ENCODE measurements around the gene ANKRD55.
A peak's percentile ranks its signal among the peaks of the same experiment; 100 is the strongest.
"Not testable (repeated sequence)": the region's sequence is repeated elsewhere in the genome, so short reads cannot be mapped to it uniquely, and the experiment has no call there.

ANKRD55 gene

GRCh38 chr5:56106837-56107236 lies 126.3 kb downstream of the ANKRD55 start:
- TF ChIP-seq, protein P1, sequence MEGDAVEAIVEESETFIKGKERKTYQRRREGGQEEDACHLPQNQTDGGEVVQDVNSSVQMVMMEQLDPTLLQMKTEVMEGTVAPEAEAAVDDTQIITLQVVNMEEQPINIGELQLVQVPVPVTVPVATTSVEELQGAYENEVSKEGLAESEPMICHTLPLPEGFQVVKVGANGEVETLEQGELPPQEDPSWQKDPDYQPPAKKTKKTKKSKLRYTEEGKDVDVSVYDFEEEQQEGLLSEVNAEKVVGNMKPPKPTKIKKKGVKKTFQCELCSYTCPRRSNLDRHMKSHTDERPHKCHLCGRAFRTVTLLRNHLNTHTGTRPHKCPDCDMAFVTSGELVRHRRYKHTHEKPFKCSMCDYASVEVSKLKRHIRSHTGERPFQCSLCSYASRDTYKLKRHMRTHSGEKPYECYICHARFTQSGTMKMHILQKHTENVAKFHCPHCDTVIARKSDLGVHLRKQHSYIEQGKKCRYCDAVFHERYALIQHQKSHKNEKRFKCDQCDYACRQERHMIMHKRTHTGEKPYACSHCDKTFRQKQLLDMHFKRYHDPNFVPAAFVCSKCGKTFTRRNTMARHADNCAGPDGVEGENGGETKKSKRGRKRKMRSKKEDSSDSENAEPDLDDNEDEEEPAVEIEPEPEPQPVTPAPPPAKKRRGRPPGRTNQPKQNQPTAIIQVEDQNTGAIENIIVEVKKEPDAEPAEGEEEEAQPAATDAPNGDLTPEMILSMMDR (IDR thresholded peaks at IDR 0.05; ENCODE audit: low read depth, low read length, missing control alignments), result no peak
- no peak overlapping the region for H3K4me3 ChIP-seq (ENCODE audit: low read depth, low read length)
- no peak for DNase-seq (ENCODE audit: low read depth)
- in situ Hi-C loops (cut with HindIII; ENCODE audit: low sequenced_read_pairs), result no loop called here

- in situ Hi-C loops (cut with HindIII; ENCODE audit: low sequenced_read_pairs), result no loop called here
- TF ChIP-seq, protein P1 (IDR thresholded peaks at IDR 0.05; ENCODE audit: low read depth, low read length, missing control alignments), result no peak
- H3K4me3 ChIP-seq (ENCODE audit: low read depth, low read length), result no peak overlapping the region
- no peak for DNase-seq (ENCODE audit: low read depth)
These were observed 127.4 kb downstream of the ANKRD55 start for GRCh38 chr5:56105511-56106291.

GRCh38 chr5:56102889-56103288 lies 130.2 kb downstream of the ANKRD55 start:
- TF ChIP-seq, protein P1 (IDR thresholded peaks at IDR 0.05; ENCODE audit: low read depth, low read length, missing control alignments), result no peak
- no peak overlapping the region for H3K4me3 ChIP-seq (ENCODE audit: low read depth, low read length)
- DNase-seq (ENCODE audit: low read depth), result no peak
- in situ Hi-C loops (cut with HindIII; ENCODE audit: low sequenced_read_pairs), result no loop called here

DNA sequence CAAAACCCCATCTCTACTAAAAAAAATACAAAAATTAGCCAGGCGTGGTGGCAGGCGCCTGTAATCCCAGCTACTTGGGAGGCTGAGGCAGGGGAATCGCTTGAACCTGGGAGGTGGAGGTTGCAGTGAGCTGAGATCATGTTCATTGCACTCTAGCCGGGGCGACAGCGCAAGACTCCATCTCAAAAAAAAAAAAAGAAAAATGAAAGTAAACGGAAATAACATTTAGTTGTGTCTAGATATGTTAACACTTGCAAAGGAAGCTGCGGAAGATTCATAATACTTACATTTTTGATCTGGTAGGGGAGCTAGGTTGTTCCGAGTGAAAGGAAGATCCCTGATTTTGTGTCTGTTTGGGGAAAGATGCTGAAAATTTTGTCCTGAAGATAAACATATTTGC lies 130.9 kb downstream of the ANKRD55 start:
- H3K4me3 ChIP-seq (ENCODE audit: low read depth, low read length); DNase-seq (ENCODE audit: low read depth); in situ Hi-C loops (cut with HindIII; ENCODE audit: low sequenced_read_pairs): not testable (repeated sequence)

- no peak overlapping the region for H3K4me3 ChIP-seq (ENCODE audit: low read depth, low read length)
- DNase-seq (ENCODE audit: low read depth), result no peak
- in situ Hi-C loops (cut with HindIII; ENCODE audit: low sequenced_read_pairs), result no loop called here
- TF ChIP-seq, protein P1 (IDR thresholded peaks at IDR 0.05; ENCODE audit: low read depth, low read length, missing control alignments), result no peak
These were observed 131.9 kb downstream of the ANKRD55 start for GRCh38 chr5:56101180-56101579.

- in situ Hi-C loops (cut with HindIII; ENCODE audit: low sequenced_read_pairs), result no loop called here
- DNase-seq (ENCODE audit: low read depth), result no peak
- TF ChIP-seq, protein P1 (IDR thresholded peaks at IDR 0.05; ENCODE audit: low read depth, low read length, missing control alignments), result no peak
- no peak overlapping the region for H3K4me3 ChIP-seq (ENCODE audit: low read depth, low read length)
These were observed 132.5 kb downstream of the ANKRD55 start for GRCh38 chr5:56100439-56101176.

DNA sequence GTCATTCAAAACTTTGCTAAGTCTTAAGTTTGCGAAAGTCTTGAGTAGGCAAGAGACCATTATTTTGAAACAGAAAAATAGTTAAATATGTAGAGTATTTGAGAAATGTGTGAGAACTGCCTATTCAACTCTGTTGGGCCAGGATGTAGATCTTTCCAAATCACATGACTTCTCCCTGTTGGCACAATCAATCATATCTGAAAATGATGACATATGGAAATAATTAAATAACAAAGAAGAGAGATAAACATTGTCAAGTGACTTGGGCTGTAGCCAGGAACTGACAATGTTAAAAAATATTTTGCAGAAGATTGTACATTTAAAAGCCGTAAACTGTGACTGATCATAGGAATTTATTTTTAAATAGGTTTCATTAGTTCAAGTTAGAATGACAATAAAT lies 133.8 kb downstream of the ANKRD55 start:
- TF ChIP-seq, protein P1 (IDR thresholded peaks at IDR 0.05; ENCODE audit: low read depth, low read length, missing control alignments), result no peak
- H3K4me3 ChIP-seq (ENCODE audit: low read depth, low read length), result no peak overlapping the region
- peak; percentile 45 for DNase-seq (ENCODE audit: low read depth)
- in situ Hi-C loops (cut with HindIII; ENCODE audit: low sequenced_read_pairs), result no loop called here
